DMS 273 (cell line): Measurements from ENCODE around the gene TANC1.

Experiments
- DNase-seq: peaks from one replicate; lab custom pipeline; 2025; ENCODE audit not compliant: unreplicated experiment; lab: John Stamatoyannopoulos, UW

The TANC1 gene

DNA sequence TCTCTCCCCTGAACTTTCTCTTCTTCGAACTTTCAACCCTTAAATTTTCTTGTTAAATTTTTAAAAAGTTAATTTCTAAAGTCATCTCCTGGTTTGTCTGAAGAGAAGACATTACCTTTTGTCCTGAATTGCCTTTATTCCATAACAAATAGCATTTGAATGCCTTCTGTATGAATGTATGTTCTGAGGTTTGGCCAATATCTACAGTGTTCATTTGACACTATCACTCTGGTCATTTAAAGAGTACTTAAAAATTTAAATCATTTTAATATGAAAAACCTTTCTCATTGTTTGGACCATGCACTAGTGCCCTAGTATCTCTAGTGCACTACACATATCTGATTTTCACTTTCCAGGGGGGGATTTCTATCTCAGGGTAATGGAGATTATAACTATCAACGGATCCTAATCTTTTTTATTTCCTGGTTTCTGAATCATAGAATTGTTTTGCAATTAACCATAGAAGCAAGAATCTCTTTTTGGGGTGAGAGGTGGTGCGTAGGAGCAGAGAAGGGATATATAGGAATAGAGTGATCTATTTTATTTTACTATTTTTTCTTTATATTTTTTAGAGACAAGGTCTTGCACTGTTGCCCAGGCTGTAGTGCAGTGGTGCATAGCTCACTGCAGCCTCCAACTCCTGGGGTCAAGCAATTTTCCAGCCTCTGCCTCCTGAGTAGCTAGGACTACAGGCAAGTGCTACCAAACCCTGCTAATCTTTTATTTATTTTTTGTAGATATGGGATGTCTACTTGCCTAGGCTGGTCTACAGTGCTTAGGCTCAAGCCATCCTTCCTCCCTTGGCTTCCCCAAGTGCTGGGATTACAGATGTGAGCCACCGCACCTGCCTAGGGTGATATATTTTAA lies 25.5 kb downstream of the TANC1 start:
- DNase-seq: no peak

DNA sequence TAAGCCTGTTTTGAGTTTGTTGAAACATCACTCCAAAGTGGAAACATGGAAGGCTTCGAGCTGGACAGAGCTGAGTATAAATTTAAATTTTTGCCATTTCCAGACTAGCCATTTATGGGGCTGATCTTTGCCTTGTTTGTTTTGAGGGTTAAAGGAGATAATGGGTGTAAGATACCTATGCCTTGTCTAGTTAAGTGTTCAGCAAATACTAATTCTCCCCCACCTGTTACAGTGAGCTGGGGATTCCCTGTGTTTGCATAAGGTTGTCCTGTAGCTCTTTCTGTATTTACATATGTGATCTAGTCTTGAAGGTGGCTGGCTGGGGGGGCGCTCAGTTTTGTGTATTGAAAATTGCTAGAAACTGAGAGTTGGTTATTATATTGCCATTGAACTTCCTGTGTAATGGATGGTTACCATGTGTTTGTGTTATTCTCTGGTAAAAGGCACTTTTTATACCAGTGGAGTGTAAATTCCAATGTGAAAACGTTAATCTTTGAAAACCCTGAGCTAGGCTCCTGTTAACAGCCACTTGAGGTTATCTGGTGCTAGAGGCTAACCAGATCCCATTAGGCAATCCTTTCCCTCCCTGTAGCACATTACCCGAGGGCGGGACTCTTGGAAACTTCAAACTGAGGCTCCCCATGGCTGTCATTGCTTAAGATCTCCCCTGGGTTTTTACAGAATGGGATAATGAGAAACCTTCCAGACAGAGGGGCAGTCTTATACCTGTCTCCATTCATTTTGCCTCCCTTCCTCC lies 26.7 kb downstream of the TANC1 start:
- no peak for DNase-seq

DNA sequence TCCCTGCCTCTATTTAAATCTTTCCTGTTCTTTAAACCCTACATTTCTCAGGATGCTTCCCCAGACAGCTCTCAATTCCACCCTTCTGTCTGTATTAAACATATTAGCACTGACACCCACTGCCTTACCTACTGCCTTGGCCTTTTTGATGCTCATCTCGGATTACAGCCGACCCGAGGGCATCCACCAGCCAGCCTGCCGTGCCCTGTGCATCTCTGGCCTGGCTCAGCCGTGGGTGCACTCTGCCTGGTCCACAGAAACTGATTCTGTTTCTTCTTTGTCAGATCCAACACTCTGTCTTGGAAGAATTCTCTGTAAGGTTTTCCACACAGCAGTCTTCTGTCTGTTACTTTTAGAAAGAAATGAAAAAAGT lies 27.2 kb downstream of the TANC1 start:
- DNase-seq: no peak

DNA sequence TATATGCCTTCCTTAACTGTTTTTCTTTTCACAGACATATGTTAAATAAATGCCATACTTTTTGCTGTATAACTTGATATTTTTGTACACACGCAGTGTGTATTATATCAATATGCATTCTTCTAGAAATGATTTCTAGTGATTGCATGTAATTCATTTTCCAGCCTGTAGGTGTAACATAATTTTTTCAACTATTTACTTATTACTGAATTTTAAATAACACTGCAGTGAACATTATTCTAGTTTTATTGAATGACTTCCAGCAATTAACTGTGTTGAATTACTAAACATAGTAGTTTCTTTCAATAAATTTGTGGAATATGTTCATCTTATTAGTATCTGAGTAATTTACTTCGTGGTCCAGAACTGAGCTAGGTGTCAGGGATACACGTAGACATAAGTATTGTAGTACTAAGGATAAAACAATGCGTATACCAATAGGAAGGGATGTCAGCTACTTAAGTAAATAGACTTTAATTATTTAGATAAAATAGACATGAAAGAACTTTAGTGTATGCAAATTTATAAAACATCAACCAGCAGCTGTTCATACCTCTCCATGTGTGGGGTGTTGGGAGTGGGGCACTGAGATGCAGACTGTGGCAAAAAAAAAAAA lies 28.0 kb downstream of the TANC1 start:
- no peak for DNase-seq

DNA sequence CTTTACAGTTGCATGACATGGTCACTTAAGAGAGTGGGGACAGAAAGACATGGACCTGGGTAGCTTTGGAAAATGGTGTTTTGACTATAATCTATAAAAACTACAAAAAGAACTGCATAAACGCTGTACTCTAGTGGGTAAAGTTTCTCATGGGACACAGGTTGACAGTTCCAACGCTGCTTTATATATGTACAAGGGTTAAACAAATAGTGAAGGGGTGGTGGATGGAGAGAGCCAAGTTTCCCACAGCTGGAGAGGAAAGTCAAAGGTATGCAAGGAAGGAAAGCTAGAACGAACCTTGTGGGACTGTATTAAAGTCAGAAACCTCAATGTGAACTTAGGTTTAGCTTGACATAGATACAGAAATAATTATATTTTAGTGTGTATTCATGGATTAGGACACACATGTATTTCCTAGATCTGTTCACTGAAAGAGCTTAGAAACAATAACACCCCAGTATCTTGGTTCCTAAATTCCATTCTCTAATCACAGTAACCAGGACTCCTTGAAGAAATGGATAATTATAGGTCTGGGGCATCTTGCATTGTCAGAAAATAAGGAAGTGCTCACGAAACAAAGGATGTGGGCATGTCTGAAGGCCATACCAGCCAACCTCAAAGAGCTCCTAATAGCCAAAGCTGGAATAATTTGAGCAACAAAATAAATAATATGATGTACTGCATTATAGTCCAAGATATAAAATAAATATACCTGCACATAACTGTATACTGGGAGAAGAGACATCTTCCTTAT lies 28.8 kb downstream of the TANC1 start:
- DNase-seq: no peak

DNA sequence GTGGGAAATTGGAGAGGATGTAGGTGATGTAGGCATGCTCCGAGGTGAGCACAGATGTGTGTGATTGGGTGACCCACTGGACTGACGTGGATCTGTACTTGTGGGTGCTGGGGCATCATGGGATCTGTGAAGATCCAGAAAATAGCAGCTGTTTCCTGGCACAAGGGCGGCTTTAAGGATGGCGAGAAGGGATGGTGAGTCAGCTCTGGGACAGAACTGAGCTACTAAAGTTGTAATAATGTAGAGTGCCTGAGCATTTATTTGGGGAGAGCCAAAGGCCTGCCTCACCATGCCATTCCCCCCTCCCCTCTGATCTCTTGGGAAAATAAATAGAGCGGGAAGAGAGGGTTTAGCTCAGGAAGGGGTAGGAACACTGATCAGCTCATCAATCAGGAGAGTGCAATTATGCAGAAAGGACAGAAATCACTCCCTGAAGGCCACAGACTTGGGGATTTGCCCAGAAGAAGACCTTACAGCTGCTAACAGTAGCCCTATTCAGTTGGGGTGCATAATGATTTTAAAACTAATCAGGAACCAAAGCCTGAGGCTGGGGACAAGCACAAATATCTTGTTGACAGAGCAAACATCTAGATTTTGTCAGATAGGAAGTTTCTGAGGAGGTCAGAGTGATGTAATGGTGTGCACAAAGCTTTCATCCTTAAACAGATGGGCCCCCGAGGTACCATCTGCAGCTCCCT lies 30.3 kb downstream of the TANC1 start:
- DNase-seq: peak; percentile 71

DNA sequence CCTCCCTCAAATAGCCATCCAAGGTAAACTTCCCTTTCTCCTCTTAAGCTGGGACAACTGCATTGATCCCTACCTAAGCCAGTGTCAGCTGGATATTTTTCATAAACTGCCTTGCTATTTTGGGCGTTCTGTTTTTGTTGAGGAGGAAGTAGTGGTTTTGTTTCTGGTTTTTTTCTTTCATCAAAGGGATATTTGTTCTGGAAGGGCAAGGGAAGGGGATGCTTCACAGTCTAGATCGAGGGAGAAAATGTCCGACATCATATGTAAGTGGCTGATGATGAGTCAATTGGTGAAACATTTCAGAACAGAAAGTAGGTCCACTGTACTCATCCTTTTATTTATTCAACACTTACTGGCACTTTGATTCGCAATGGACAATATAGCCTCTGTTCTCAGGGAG lies 31.0 kb downstream of the TANC1 start:
- DNase-seq: no peak

DNA sequence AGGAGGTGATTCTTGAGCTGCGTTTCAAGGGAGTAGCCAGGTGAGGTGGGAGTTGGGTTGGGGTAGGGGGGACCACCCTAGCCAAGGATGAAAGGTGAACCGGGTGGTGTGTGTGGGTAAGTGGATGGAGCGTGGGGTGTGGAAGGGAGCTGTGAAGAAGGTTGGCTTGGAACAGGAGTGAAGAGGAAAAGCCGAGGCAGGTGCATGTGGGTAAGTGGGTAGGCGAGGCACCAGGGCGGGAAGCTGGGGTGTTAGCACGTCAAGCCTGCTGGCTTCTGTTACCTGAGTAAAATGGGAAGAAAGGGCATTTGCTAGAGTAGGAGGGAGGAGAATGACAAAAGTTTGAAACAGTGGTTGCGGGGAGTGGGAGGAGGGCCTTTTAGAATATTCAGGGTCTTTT lies 31.6 kb downstream of the TANC1 start:
- no peak for DNase-seq

DNA sequence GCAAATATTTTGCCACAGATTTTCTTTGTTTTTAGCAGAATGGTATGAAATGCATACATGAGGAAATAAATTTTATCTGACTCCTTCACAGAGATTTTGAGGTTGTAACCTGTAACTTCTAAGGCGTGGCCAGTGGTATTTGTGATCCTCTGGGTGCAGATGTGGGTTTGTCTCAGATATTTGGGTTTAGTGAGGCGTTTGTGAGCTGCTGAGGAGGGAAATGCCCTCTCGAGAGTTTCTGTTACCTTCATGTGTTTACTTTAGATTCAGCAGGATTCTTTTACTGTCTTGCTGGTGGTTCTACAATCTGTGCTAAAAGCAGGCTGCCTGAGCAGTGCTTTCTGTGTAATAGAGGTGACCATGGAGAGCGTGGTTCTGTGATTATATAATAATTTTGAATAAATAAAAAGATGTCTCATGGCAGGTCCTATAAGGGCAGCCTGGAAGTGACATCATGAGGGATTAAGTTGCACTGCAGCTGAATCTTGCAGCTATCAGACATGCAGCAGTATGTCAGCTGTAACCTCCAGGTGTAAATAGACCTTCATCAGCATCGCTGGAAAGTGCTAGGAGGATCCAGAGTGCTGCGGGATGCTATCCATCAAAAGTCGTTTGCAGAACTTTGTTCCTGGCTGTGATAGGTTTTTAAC lies 34.1 kb downstream of the TANC1 start:
- no peak for DNase-seq

DNA sequence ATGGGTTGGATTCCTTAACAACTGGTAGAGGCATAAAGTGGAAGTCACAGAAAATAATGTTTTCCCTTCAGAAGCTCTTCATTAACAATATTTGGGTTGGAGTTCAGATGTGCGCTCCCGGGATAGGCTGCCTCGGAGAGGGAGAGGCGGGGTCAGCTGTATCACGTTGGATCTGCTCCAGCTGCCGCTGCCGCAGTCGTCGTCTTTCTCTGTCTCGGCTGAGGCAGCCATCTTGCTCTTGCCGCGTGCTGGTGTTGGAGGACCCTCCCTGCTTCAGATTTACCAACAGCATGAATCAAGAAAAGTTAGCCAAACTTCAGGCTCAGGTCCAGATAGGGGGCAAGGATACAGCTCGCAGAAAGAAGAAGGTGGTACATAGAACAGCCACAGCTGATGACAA lies 35.1 kb downstream of the TANC1 start:
- DNase-seq: no peak

DNA sequence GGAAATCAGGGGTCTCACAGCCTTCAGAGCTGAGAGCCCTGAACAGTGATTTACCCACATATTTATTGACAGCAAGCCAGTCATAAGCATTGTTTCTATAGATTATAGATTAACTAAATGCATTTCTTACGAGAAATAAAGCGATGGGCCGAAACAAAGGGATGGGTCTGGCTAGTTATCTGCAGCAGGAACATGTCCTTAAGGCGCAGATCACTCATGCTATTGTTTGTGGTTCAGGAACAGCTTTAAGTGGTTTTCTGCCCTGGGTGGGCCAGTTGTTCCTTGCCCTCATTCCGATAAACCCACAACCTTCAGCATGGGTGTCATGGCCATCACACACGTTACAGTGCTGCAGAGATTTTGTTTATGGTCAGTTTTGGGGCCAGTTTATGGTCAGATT lies 36.4 kb downstream of the TANC1 start:
- DNase-seq: no peak

DNA sequence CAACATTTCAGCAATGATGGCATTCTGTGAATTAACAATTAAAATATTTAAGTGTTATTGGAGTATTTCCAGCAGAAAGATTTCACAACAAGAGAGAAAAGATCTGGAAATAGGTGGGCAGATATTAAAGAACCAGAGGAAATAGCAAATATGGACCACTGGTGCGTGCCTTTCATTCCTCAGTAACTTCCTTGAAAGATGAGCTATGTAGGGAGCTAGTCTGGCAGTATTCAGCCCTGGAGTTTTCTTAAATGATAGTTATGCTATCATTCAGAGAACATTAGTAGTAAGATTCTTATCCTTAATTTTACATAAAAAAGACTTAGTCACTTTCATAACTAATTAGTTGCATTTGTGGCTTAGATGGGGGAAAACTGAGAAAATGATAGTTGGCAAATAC lies 41.5 kb downstream of the TANC1 start:
- no peak for DNase-seq

DNA sequence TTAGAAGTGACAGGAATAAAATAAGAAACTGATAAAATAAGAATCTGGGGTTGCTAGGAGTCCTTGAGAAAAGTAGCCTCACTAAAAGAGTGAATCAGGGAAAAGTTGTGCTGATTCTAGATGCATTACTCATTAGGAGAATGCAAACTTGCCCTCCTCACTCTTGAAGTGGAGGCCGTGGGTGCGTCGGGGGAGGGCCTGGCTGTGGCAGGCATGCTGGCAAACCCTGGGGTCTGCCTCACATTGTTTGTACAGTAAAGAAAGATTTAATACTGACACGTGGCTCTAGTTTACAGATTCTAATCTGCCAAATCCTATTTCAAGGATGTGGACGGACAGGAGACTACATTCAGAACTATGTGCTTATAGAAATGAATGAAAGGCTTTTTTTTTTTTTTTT lies 41.9 kb downstream of the TANC1 start:
- no peak for DNase-seq

DNA sequence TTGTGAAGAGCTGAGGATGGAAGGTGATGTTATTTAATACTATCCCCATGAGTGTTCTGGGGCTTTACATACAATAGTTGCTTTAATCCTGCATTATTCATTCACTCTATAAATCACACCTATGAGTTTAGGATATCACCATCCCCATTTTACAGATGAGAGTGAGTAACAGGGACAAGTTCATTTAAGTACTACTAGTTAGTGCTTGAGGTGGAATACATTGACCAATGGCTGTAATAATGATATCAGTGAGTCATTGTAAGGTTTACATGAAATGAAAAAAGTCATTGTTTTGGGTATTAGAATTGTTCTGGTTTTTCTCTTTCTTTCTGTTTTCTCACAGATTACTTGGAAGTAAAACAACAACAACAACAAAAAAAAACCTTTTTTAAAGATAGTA lies 42.5 kb downstream of the TANC1 start:
- DNase-seq: no peak

DNA sequence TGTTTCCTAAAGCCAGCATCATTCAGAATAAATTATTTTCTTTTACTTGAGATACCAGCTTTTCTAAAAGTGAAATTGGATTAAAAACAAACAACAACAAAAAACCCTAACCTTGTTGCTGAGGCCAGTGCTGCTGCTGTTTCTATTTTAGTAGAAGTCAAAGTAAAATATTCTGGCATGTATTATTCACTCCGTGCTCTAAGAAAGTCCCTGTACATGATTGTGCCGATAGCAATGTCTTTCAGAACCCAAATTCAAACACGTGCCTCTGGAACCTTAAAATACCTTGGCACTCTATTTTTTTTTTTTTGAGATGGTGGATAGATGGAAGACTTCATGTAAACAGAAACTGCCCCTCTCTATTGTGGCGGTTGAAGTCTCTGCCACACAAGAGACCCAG lies 43.7 kb downstream of the TANC1 start:
- no peak for DNase-seq

DNA sequence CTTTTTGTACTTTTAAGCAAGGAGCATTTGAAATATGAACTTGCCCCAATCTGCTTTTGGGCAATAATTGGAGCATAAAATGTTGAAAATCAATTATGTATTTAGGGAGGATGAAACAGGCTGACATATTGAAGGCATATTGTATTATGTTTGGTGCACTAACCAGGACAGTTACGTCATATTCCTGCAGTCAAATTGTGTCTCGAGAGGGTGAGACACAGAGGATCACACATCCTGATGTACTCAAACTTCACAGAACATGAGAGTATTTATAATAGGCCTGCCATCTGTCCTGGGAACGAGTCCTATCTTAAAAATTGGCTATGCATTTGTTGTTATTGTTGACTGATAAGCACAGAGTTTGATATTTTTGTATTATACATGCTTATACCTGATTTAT lies 44.7 kb downstream of the TANC1 start:
- DNase-seq: no peak

DNA sequence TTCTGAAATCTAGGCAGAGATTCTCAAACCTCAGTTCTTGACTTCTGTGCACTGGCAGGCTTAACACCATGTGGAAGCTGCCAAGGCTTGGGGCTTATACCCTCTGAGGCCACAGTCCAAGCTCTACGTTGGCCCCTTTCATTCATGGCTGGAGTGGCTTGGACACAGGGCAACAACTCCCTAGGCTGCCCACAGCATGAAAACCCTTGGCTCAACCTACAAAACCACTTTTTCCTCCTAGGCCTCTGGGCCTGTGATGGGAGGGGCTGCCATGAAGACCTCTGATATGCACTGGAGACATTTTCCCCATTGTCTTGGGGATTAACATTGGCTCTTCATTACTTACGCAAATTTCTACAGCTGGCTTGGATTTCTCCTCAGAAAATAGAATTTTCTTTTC lies 46.7 kb downstream of the TANC1 start:
- DNase-seq: no peak

DNA sequence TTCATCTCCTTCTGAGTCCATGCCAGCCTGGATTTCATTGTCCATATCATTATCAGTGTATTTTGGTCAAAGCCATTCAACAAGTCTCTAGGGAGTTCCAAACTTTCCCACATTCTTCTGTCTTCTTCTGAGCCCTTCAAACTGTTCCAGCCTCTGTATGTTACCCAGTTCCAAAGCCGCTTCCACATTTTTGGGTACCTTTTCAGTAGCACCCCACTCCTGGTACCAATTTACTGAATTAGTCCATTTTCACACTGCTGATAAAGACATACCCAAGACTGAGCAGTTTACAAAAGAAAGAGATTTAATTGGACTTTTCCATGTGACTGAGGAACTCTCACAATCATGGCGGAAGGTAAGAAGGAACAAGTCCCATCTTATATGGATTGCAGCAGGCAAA lies 47.4 kb downstream of the TANC1 start:
- DNase-seq: no peak

DNA sequence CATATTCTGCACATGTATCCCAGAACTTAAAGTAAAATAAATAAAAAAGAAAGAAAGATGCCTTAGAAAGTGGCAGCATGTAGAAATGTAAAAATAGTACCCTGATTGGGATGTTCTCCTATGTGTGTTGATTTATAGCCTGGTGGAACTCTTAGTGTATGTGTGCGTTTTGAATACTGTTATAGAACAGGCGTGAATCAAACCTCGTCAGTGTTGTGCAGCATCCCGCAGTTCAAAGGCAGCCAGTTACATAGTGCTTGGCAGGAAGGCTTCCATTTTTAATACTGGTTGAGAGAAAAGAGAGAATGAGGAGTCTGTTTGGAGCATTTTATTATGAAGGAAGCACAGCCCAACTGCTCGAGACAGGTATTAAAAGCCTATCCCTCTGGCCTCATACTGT lies 49.4 kb downstream of the TANC1 start:
- no peak for DNase-seq

DNA sequence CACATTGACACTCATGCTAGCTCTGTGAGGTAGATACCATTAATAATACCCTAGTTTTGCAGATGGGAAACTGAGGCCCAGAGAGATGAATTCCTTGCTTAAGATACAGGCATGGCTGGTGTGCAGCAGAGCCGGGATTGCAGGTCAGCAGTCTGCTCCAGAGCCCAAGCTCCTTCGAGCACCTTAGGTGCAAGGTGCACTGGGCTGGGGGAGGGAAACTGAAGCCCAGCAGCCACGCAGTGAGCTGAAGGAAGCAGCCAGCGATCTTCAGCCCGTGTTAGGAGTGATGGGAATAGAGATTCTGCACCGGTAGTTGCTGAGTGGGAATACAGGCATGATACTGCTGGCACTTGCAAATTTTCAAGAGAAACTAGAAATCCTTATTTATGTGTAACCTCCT lies 50.6 kb downstream of the TANC1 start:
- DNase-seq: no peak
